Ovary (tissue), 3 donors: ENCODE data around the gene SEC16A.
A peak's percentile ranks its signal among the peaks of the same experiment; 100 is the strongest.

ENCODE experiments used
- CTCF ChIP-seq, 3 donors: fragments of 450-650 bp in 2 of 3; fragments of 200-600 bp in 1 of 3; IDR thresholded peaks; one replicate each; pipeline versions ENCODE4 v1.5.1 to v1.8.0; 2016 to 2022; ENCODE audit warnings: antibody characterized with exemption in 3 of 3, mild to moderate bottlenecking in 1 of 3
- EP300 ChIP-seq: sonication (generic); formaldehyde crosslinking; IDR thresholded peaks from one replicate; pipeline ENCODE4 v1.6.1; 2017; ENCODE audit warnings: antibody characterized with exemption
- POLR2A ChIP-seq: fragments of 450-650 bp; IDR thresholded peaks from one replicate; pipeline ENCODE4 v1.6.1; 2017; ENCODE audit warnings: antibody characterized with exemption, mild to moderate bottlenecking, moderate library complexity
- donor health status: DM: no; HTN: no; CAD: no.

GRCh38 chr9:136483589-136484152 lies 831 bp upstream of the SEC16A start:
- peak; percentile 18 for TF ChIP-seq EP300
- no peak for TF ChIP-seq CTCF (IDR thresholded peaks at IDR 0.05)
- TF ChIP-seq POLR2A, result peak; percentile 38
